PC-9 (cell line): ENCODE measurements around the gene CMIP. TPM values are rescaled to one million over a fixed set of nuclear protein-coding genes. Genes with fewer than 3 reads are reported as not detected.

Source experiments
- BruUV-seq: library from RNA; stranded (reverse); fragments of 400-500 nt; replicated peaks from 2 replicates; lab custom pipeline; 2021; lab: Mats Ljungman, UMichigan
- CTCF ChIA-PET: fragments of 300-600 bp; sonication (Branson Sonifier 250); formaldehyde crosslinking; loops from one replicate; lab custom pipeline; 2022; ENCODE audit warnings: antibody characterized with exemption; lab: Charles Lee
- POLR2A ChIA-PET: fragments of 300-600 bp; sonication (Branson Sonifier 250); formaldehyde crosslinking; loops from one replicate; lab custom pipeline; 2022; ENCODE audit warnings: antibody characterized with exemption; ENCODE audit not compliant: unreplicated experiment; lab: Charles Lee
- DNase-seq, 2 experiments: peaks; one replicate each; pipeline versions ENCODE4 v3.0.0 to v3.0.0-alpha.2; 2015 to 2022; ENCODE audit warnings: mixed read lengths in 1 of 2
- H2AFZ ChIP-seq: fragments of 200-600 bp; sonication (generic); 2 replicates; pipeline ENCODE4 v1.8.1; 2017; ENCODE audit warnings: antibody characterized with exemption
- H3F3A ChIP-seq: fragments of 200-600 bp; sonication (generic); 2 replicates; pipeline ENCODE4 v1.8.1; 2017; ENCODE audit warnings: antibody characterized with exemption, mild to moderate bottlenecking, low read depth; ENCODE audit not compliant: insufficient read depth
- H3K27ac ChIP-seq: fragments of 200-600 bp; sonication (generic); 2 replicates; pipeline ENCODE4 v1.6.1; 2016; ENCODE audit warnings: mixed run types
- H3K27me3 ChIP-seq: fragments of 200-600 bp; sonication (generic); 2 replicates; pipeline ENCODE4 v1.6.1; 2016; ENCODE audit warnings: low read depth, mixed run types; ENCODE audit not compliant: insufficient read depth
- H3K36me3 ChIP-seq: fragments of 200-600 bp; sonication (generic); 2 replicates; pipeline ENCODE4 v1.6.1; 2016; ENCODE audit warnings: low read depth, mixed run types
- H3K4me1 ChIP-seq: fragments of 200-600 bp; sonication (generic); replicated peaks from 2 replicates; pipeline ENCODE4 v1.6.1; 2016; ENCODE audit warnings: mixed run types; ENCODE audit not compliant: insufficient read depth
- H3K4me2 ChIP-seq: fragments of 200-600 bp; sonication (generic); 2 replicates; pipeline ENCODE4 v1.6.1; 2017; ENCODE audit warnings: mixed run types
- H3K4me3 ChIP-seq: fragments of 200-600 bp; sonication (generic); 2 replicates; pipeline ENCODE4 v1.6.1; 2016; ENCODE audit warnings: mixed run types
- H3K79me2 ChIP-seq: fragments of 200-600 bp; sonication (generic); 2 replicates; pipeline ENCODE4 v1.6.1; 2017; ENCODE audit warnings: low read depth, mixed run types
- H3K9me2 ChIP-seq: fragments of 200-600 bp; sonication (generic); 2 replicates; pipeline ENCODE4 v1.8.1; 2017; ENCODE audit warnings: mild to moderate bottlenecking; ENCODE audit not compliant: insufficient read depth
- H3K9me3 ChIP-seq: fragments of 200-600 bp; sonication (generic); 2 replicates; pipeline ENCODE4 v1.8.1; 2016; ENCODE audit warnings: low read depth; ENCODE audit not compliant: insufficient read depth
- H4K20me1 ChIP-seq: fragments of 200-600 bp; sonication (generic); 2 replicates; pipeline ENCODE4 v1.8.1; 2017; ENCODE audit not compliant: insufficient read depth
- CTCF ChIP-seq: fragments of 200-600 bp; sonication (generic); conservative IDR thresholded peaks from 2 replicates; pipeline ENCODE4 v1.6.1; 2017; ENCODE audit warnings: mixed run types, antibody characterized with exemption, mild to moderate bottlenecking, moderate library complexity
- EZH2 ChIP-seq: fragments of 200-600 bp; sonication (generic); IDR thresholded peaks from 2 replicates; pipeline ENCODE4 v1.8.0; 2017; ENCODE audit warnings: antibody characterized with exemption, low read depth
- intact Hi-C: fragments of 100-400 bp; cut with micrococcal nuclease; formaldehyde crosslinking; loops from one replicate; pipeline ENCODE4 v1.10.0; 2022; ENCODE audit not compliant: unreplicated experiment
- total RNA-seq: library from RNA; stranded (reverse); gene quantifications from 2 replicates; pipeline ENCODE4 v1.2.3, GENCODE V29; 2021

The CMIP gene
- total RNA-seq, 1 experiment from 2014 or later, result 96.6 TPM

DNA sequence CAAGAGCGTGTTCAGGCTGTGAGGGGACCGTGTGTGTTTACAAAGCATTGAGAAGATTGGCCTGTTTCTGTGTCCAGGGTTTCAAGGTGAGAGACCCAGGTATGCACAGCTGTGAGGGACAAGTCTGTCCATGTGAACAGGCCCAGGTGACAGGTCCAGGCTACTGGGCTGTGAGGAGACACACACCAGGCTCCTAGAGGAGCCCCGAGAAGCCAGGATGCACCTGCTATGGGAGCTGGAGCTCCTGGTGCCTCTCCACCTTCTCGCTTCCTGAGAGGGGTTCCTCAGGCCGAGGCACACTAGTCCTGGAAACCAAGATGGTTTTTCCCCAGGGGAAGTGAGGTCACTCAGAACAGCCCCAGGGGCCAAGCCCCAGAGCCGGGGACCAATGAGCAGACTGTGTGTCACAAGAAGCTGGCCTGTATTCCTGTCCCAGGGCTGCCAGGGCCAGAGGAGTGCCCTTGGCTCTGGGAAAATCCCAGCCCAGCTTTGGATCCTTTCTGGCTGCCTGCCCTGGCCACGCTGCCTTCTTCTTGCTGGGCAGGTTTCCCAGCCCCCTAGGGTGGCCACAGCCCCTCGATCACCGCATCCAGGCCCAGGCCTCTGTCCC is 181.0 kb downstream of the CMIP start:
- Histone ChIP-seq H4K20me1 (0 out of 2 replicates have a peak, but pooled peaks cover 3% of the 10 kb centered on the region), H3K9me2 (no peaks in the 10 kb centered on the region), H3F3A (peaks cover 24% of the 10 kb centered on the region), H3K4me3 (no peak overlapping the region), H3K9me3 (no peaks in the 10 kb centered on the region), H3K79me2 (peaks cover 21% of the 10 kb centered on the region), H3K27me3 (no peaks in the 10 kb centered on the region), H3K27ac (peak overlapping the region; percentile 85), H3K4me1 (peaks cover 28% of the 10 kb centered on the region), H3K4me2 (peak overlapping the region; percentile 45), H3K36me3 (no peaks in the 10 kb centered on the region), H2AFZ (no peak overlapping the region)
- no TSS peak for BruUV-seq
- TF ChIP-seq CTCF (no peak), EZH2 (no peak)
- intact Hi-C loops, result no loop called here
- POLR2A ChIA-PET, result interaction anchor here (0.5 kb wide), 1 partner anchor 62 kb away, joined by 3 read pairs; no protein-coding TSS in a partner anchor
- CTCF ChIA-PET, result no interaction called here
- peak; percentile 53 to 72 for DNase-seq

DNA sequence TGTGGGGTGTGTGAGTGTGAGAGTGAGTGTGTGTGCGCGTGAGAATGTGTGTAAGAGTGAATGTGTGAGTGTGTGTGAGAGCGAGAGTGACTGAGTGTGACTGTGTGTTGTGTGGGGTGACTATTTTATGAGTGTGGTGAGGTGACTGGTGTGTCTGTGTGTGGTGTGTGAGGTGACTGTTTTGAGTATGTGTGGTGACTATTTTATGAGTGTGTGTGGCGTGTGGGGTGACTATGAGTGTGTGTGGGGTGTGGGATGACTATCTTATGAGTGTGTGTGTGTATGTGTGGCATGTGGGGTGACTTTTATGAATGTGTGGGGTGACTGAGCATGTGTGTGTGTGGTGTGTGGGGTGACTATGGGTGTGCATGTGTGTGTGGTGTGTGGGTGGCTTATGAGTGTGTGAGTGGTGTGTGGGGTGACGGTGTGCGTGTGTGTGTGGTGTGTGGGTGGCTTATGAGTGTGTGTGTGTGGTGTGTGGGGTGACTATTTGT is 181.6 kb downstream of the CMIP start:
- CTCF ChIA-PET, result no interaction called here
- Histone ChIP-seq H3K27me3 (no peaks in the 10 kb centered on the region), H3K4me2 (peak overlapping the region; percentile 45), H3K27ac (peak overlapping the region; percentile 85), H3K4me1 (peaks cover 28% of the 10 kb centered on the region), H2AFZ (no peak overlapping the region), H3F3A (peaks cover 23% of the 10 kb centered on the region), H3K36me3 (no peaks in the 10 kb centered on the region), H4K20me1 (0 out of 2 replicates have a peak, but pooled peaks cover 3% of the 10 kb centered on the region), H3K9me2 (no peaks in the 10 kb centered on the region), H3K79me2 (peaks cover 21% of the 10 kb centered on the region), H3K9me3 (no peaks in the 10 kb centered on the region), H3K4me3 (no peak overlapping the region)
- POLR2A ChIA-PET, result interaction anchor here (0.5 kb wide), 1 partner anchor 62 kb away, joined by 3 read pairs; no protein-coding TSS in a partner anchor
- intact Hi-C loops, result no loop called here
- no peak for TF ChIP-seq EZH2
- no peak for TF ChIP-seq CTCF
- DNase-seq, result no peak
- no TSS peak for BruUV-seq

DNA sequence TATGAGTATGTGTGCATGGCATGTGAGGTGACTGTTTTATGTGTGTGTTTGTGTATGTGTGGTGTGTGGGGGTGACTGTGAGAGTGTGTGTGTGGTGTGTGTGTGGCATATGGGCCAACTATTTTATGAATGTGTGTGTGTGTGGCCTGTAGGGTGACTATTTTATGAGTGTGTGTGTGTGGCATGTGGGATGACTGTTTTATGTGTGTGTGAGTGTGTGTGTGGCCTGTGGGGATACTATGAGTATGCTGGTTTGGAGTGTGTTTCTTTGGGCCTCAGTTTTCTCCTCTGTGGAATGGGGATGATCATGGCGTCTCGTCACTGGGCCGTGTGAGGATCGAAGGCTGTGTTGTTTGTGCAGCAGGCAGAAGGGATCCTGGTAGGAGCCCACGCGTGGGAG is 182.4 kb downstream of the CMIP start:
- Histone ChIP-seq H3K4me3 (no peak overlapping the region), H3K9me3 (no peaks in the 10 kb centered on the region), H3K36me3 (no peaks in the 10 kb centered on the region), H3K27me3 (no peaks in the 10 kb centered on the region), H2AFZ (no peak overlapping the region), H3K4me1 (peaks cover 34% of the 10 kb centered on the region), H4K20me1 (0 out of 2 replicates have a peak, but pooled peaks cover 3% of the 10 kb centered on the region), H3K4me2 (no peak overlapping the region), H3K27ac (no peak overlapping the region), H3F3A (peaks cover 28% of the 10 kb centered on the region), H3K79me2 (peaks cover 21% of the 10 kb centered on the region), H3K9me2 (no peaks in the 10 kb centered on the region)
- ChIA-PET POLR2A (no interaction called here), CTCF (no interaction called here)
- no TSS peak for BruUV-seq
- DNase-seq, result no peak
- TF ChIP-seq EZH2, result no peak
- no peak for TF ChIP-seq CTCF
- intact Hi-C loops, result no loop called here
